Right lobe of liver (tissue), 4 donors: ENCODE data around the gene TTC36.

ENCODE experiments used
- CTCF ChIP-seq, 4 donors: fragments of 200-600 bp in 3 of 4; fragments of 450-650 bp in 1 of 4; IDR thresholded peaks; one replicate each; pipeline versions ENCODE4 v1.5.1 to v1.8.0; 2016 to 2022; ENCODE audit warnings: antibody characterized with exemption in 4 of 4, mild to moderate bottlenecking in 2 of 4
- POLR2A ChIP-seq: fragments of 450-650 bp; IDR thresholded peaks from one replicate; pipeline ENCODE4 v1.6.1; 2017; ENCODE audit warnings: antibody characterized with exemption, mild to moderate bottlenecking
- donor health status: DM: no; HTN: no; CAD: no.
- donor health status: DM: no; HTN: no; CAD: no.
- donor health status: DM: no; HTN: yes; CAD: no.

DNA sequence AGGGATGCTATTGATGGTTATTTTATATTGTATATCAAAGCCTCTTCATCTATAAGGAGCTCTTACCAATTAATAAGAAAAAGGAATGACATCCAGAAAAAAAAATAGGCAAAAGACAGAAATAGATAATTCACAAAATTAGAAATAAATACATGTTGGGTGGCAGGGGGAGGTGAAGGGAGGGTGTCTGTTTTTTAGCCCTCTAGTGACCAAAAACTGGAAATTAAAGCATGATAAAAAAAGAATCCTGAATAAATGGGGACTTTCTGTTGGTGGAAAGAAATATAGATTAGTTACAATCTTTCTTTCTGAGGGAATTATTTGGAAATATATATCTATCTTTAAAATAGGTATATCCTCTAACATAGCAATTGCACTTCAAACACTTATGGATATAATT lies 42.0 kb upstream of the TTC36 start:
- TF ChIP-seq CTCF (IDR thresholded peaks at IDR 0.05) (peak in 2 of 4 donors; percentile 9 to 21), POLR2A (no peak)
